Activated CD4-positive, alpha-beta T cell treated with anti-CD3 and anti-CD28 coated beads, Interleukin-2, amount 50 U/mL, for 24 hours (primary cell): ENCODE results near the gene GNPDA2.
"Not testable (repeated sequence)": the region's sequence is repeated elsewhere in the genome, so short reads cannot be mapped to it uniquely, and the experiment has no call there.

Source experiments
- DNase-seq, 2 donors: peaks; one replicate each; pipeline ENCODE4 v3.0.0-alpha.2; 2020; ENCODE audit warnings: low read depth in 1 of 2, low spot score in 1 of 2

Gene GNPDA2

GRCh38 chr4:44726038-44726871, at the start of gene GNPDA2:
Gene GNPDA2 (minus strand): TSS chr4:44726556. CDS start chr4:44722207, 4,349 bp downstream.
- DNase-seq = peak; percentile 57 to 69

- no peak for DNase-seq
Measured at GRCh38 chr4:44772340-44772739, 46.0 kb upstream of the GNPDA2 start.

DNA sequence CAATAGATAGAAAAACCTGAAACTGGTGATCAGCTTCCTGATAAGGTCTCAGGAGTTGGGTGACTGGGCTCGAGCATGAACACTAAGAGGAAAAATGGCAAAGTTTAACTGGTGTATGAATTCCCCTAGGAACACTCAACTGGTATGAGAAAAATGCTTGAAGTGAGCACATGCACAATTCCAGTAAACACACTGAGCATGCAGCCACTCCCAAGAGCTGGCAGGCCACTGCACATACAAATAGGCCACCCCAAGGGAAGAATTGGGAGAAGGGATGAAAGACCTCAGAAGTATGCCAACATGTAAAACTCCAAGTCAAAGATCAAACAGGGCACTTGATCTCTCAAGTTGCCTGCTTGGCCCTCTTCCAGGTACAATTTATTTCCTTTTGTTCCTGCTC, 45.4 kb upstream of the GNPDA2 start:
- DNase-seq = no peak

DNA sequence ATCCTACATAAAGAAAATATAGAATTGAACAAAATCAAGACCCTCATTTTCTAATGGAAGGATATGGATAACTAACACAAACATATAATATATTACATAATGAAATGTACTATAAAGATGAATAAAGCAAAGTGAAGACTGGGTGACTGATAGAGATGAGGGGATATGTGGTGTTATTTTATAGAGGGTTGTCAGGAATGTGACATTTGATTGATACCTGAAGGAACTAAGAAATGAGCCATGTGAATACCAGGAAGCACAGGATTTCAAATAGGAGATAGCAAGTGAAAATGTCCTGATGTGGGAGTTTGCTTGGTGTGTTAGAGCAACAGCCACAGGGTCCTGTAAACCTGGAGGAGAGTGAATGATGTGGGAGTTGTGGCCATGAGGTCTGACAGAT, 40.1 kb upstream of the GNPDA2 start:
- no peak for DNase-seq

GRCh38 chr4:44765116-44765515, 38.8 kb upstream of the GNPDA2 start:
- DNase-seq = no peak

- no peak for DNase-seq
Measured at GRCh38 chr4:44761306-44761705, 35.0 kb upstream of the GNPDA2 start.

DNA sequence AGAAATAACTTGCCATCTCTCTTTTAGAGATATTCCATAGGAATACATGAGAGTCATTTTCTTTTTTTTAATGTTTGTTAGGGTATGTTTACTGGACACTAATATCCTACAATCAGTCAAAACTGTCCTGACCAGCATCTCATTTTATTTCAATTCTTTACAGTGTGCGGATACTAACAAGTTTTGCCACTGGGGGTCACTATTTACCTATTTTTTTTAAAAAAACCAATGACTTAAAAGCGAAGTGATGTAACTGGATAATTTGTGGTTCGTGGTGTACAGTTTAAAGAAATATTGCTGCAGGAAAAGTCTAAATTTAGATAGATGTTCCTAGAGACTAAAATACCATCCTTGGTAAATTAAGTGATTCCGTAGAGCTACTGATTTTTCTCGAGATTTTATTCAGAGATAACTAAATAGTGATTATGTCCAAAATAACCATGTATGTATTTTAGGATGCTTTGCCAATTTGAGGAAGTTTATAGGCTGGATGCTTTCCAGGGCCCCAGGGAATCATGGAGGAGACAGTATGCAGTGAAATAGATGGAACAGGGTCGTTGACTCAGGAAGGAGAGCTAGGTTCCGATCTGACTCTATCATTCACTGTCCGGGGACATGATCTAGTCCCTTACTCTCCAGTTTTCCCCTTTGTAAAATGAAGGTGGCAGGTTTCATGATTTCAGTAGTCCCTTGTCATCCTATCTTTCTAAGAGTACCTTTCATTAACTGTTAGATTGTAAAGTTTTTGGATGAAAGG, 34.0 kb upstream of the GNPDA2 start:
- peak in 1 of 2 donors; percentile 8 for DNase-seq

- no peak for DNase-seq
Measured at GRCh38 chr4:44756559-44756958, 30.2 kb upstream of the GNPDA2 start.

GRCh38 chr4:44740201-44740600, 13.8 kb upstream of the GNPDA2 start:
- DNase-seq = no peak

DNA sequence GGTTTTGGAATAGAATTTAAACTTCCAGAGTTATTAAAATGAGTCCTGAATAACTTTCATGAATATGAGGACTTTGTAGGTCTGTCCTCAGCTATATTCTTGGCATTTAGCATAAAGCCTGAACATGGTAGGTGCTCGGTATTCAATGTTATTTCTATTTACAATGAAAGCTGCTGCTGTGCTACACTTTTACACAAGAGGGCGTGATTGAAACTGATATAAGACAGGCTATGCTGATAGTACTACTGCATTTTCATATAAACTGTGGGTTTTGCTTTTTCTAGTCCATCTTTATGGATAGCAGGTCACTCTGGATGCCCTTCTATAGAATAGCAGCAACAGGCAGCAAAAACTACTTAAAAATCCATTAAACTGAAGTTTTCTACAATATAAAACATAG, 12.3 kb upstream of the GNPDA2 start:
- no peak for DNase-seq

DNA sequence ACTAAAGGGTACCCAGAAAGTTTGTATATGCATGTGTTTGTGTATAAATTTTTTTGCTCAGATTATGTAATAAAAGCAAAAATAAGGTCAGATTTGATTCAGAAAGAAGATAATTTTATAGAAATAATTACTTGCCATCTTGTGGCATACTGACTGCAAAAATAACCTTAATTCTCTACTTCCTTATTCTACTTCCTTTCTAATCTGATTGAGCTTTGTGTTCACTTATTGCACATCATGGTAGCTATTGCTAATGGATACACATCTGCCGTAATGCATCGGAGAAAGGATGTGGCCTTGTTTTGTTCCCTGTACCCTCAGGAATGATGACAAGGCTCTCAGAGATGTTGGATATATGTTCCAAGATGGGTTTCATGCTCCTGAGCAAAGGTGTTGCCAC, 10.5 kb upstream of the GNPDA2 start:
- DNase-seq = no peak

GRCh38 chr4:44728694-44729093, 2.3 kb upstream of the GNPDA2 start:
- DNase-seq = not testable (repeated sequence)

DNA sequence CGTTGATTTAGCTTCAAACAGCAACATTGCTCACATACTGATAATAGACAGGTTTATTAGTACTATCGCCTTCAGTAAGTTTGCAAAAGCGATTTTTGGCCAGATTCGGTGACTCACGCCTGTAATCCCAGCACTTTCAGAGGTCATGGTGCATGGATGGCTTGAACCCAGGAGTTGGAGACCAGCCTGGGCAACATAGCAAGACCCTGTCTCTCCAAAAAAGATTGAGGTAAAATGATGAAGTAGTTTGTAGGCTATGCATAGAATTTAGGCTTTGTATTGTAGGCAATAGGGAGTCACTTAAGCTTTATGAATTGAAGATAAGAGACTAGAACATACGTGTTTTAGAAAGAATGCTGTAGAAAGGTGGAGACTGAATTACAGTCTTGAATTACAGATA, 1.1 kb upstream of the GNPDA2 start:
- no peak for DNase-seq

DNA sequence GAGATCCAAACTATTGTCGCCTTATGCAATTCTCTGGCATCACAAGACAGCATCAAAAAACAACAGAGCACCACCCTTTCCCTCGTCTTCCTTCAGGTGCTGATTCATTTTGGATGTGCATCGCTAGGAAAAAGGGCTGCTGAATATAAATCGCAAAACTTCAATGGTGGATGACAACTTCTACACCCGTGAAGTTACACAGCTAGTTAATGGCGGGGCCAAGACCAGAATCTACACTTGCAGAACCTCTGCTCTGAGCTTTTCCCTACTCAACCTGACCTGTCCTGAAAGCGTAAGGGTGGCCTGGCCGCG, 674 bp downstream of the GNPDA2 start:
- no peak for DNase-seq

GRCh38 chr4:44725166-44725565, 1.2 kb downstream of the GNPDA2 start:
- no peak for DNase-seq

DNA sequence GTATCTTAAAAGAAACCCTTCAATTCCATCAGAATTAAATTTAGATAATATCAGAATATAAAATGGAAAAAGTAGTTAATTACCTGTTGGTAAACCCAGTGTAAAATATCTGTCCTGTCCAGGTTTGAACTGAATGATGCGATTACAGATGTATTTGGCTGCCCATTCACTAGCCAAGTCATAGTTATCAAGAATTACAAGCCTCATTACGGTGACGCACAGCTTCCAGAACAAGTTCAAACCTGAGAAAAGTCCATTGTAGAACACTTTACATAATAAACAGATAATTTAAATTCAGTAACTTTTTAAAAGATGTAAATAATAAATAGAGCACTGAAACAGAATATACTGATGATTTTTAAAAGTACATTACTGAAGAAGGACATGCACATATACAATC, 4.4 kb downstream of the GNPDA2 start:
- no peak for DNase-seq

DNA sequence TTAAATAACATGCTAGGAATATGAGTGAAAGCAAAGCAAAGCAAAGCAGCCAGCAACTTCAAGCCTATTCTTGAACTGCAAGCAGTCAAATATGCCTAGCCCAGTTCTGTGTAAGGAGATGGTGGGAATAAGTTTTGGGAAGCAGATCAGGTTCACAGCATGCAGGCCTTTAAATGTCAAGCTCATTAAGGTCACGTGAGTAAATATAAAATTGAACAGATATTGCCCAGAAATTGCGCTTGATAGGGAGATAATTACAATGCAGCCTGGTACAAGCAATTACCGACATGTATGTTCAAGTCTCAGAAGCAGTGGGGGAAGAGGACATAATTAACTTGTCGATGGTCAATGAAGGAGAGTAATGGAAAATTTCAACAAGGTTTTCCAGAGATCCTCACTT, 6.0 kb downstream of the GNPDA2 start:
- DNase-seq = no peak

DNA sequence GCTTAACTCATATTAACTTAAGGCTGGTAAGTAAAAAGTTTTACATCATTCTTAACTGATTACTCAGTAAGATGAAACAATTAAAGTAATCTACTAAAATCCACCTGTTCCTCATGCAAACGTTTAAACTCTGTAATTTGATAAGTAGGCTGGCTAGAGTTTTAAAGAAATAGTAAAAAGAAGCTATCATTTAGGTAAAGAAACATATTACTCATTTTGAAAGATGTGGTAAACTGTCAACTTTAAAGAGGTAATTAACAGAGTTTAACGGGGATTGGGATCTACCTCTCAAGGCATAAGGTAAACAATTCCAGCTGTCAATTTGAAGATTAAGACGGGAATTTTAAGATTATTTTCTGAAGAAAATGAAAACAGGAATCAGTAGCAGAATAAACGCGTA, 9.8 kb downstream of the GNPDA2 start:
- no peak for DNase-seq

DNA sequence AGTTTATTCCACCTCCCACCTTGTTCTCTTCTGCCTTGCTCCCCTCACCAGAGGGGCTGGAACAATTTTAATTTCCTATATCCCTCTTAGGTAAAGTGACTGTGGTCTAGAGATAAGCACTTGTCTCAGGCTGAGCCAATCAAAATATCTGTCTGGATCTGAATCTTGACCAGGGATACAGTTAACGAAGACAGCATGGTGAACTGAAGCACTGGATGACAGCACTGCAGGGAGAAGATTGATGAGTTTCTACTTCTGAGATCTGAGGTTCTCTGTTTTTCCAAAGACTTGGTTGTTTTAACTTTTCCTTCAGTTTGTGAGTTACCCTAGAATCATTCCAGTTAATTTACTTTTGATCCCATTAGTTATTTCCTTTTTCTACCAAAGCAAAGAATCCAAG, 13.2 kb downstream of the GNPDA2 start:
- DNase-seq = no peak

DNA sequence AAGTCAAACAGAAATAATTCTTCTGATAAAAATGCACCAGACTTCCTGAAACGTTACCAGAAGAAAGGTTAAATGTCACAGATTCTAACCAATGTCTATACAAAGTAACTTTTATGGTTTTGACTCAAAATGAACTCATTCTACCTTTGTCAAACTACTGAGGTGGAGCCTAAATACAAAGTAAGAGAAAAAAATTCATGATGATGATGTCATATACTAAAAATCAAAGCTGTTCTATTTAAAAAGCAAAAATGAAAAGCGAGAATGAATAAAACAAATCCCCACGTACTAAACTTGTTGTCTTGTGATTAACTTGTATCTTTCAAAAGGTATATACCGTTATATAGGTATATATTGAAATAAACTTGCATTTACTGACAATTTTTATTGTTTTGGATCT, 21.7 kb downstream of the GNPDA2 start:
- no peak for DNase-seq

DNA sequence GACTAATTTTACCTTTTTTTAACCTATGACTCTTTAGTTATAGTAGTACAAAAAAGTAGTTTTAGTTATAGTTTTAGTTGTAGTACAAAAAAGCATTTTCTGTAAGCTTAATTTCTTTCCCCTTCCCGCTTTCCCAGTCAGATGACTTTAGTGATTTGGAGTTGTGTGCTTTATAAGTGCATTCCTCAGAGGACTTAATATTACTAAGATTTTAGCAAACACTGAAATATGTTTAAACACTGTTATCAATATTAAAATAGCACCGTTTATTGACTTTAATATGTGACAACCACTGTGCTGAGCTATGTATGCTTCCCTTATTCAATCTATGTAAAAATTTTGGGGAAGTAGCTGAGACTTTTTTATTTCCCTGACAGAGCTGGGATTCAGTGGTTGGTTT, 25.3 kb downstream of the GNPDA2 start:
- DNase-seq = no peak

DNA sequence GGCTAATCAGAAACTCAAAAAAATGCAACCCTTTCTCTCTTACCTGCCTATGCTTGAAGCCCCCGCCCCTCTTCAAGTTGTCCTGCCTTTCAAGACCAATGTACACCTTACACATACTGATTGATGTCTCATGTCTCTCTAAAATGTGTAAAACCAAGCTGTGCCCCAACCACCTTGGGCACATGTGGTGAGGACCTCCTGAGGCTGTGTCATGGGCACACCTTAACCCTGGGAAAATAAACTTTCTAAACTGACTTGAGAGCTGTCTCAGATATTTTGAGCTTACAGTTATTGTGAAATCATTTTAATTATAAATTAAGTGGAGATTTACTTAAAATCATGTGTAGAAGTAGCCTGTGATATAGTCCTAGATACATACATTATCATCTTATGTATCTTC, 25.9 kb downstream of the GNPDA2 start:
- DNase-seq = no peak

DNA sequence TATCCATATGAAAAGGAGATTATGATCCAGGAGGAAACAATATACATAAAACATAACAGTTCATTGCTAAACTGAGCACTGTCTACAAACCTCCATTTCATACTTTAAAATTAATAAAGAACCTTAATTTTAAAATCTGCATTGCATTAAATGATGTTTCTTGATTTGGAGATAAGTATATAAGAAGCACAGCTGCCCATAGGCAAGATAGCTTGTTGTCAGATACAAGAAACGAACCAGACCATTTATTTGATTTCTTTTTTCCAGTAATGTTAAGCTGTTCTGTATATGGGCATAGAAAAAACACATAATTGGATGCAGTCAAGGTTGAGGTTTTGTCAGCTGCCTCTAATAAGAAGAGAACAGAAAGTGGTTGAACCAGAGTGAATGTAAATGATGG, 41.7 kb downstream of the GNPDA2 start:
- no peak for DNase-seq
